ENCODE data around the gene SH3BP5L.

Gene SH3BP5L

GRCh38 chr1:248825909-248826760 is at the start of gene SH3BP5L:
SH3BP5L (minus strand) TSS chr1:248825915; CDS start chr1:248824935, 980 bp downstream.
- DNase-seq = peak; percentile 92

DNA sequence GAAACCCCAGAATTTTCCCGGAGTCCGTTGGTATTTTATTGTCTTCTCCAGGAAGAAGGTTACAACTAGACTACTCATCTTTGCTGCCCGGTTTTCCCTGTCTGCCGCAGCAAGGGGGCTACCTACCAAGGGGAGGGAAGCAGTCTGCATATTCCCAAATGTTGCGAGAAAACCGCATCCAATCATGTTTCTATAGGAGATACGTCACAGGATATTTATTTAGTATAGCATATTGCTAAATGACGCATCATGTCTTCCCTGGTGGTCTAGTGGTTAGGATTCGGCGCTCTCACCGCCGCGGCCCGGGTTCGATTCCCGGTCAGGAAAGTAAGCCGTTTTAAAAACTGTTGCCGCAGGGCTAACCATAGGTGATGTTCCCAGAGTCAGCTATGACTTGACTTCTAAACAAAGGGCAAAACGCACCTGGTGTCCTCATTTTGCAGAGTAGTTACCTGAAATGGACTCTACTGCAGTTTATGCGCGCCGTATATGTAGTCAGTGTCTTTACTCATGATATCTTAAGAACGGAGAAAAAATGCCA is 48.3 kb upstream of the SH3BP5L start:
- DNase-seq = peak; percentile 87

DNA sequence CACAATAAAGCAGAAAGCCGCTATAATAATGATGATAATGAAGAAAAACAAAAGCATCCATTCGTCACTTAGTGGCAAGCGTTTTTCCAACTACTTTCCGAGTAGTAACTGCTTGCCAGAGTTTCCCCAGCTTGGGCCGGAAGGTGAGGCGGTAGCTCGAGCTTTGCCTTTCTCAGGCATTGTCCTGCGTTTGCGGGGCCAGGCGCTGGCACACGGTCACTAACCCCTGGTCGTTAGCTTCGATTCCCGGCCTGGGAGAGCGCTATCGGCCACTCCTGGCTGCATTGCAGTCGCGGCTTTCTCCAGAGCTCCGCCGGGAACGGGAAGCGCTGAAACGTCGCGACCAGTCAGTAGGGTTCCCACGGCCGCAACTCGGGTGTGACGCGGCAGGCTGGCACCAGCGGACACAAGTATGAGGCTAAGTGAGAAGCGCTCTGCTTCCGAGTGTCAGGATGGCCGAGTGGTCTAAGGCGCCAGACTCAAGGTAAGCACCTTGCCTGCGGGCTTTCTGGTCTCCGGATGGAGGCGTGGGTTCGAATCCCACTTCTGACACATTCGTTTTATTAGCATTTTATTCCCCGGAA is 47.8 kb upstream of the SH3BP5L start:
- DNase-seq = peak; percentile 89

- DNase-seq = peak; percentile 22
Observed at GRCh38 chr1:248872752-248873408, 47.2 kb upstream of the SH3BP5L start.

- no peak for DNase-seq
Observed at GRCh38 chr1:248871837-248872401, 46.2 kb upstream of the SH3BP5L start.

GRCh38 chr1:248862998-248863881 is 37.5 kb upstream of the SH3BP5L start:
- DNase-seq = peak; percentile 78

DNA sequence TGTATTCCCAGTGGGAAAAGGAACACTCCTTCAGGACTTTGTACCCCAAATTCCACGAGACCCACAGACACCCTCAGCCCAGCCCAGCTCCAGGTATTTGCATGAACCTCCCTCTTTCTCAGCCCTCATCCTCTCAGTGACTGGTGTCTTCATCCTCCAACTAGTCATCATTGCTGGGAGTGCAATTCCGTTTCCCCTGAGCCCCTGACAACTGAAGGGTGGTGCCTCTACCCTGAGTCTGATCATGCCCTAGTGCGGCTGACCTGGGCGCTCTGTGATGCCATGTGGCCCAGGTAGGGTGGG is 36.9 kb upstream of the SH3BP5L start:
- DNase-seq = no peak

DNA sequence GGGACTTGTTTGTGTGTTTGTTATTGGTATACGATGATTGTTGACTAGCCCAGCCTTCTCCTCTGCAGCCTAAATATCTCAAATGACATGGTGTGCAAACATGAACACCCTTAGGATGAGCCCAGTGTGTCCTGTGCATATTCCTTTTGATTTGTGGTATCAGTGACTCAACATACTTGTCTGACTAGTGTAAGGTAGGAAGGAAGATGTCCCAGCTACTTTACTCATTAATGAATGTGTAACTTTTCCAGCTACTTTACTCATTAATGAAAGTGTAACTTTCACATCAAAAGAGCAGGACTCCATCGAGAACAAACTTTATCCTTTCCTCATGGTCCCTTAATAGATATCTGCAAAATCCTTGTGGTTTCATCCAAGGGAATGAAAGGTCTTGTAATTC is 35.9 kb upstream of the SH3BP5L start:
- DNase-seq = no peak

GRCh38 chr1:248860007-248860406 is 34.3 kb upstream of the SH3BP5L start:
- no peak for DNase-seq

DNA sequence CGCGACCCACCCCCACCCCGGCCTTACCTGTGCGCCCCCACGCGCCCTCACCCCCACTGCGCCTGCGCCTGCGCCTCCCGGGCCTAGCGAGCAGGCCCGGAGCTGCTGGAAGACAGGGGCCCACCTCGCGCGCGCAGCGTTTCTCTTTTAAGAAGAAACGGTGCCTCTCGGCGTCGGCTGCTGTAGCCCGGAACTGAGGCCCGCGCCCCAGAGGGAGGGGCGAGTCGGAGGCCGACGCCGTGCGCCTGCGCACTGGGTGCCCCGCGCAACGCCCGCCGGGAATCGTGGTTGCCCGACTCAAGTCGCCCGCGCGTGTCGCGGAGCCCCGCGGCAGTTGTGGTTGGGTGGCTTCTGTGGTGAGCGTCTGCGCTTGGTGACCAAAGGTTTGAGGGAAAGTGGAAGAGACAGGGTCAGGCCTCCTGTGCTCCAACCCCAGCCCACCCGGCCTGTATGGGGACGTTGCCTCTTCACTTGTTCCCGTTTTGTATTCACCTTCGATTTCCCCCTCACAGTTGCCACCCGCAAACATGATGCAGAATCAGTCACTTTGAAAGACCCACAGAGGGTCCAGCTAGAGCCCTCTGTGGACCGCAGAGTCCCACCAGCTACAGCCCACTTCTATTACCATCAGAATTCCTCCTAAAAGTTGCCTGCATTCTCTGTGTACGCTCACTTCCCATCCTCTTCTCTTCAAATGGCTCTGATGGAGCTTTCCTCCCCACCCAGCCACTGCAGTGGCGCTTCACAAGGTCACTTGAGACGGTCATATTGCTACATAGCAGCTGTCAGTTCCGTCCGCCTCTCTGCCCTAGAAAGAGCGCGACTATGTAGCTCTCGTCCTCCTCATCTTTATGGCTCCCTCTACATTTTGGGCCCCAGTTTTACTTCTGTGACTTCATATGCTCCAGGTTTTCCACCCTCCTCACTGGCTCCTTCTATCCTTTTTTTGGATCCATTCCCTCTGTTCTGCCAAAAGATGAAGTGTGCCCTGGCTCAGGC is 33.5 kb upstream of the SH3BP5L start, which contains the start of gene ZNF692:
TSS of gene ZNF692 (minus strand) at position 195 of the 999 bp plus-strand sequence. CDS start 776 bp downstream, outside the sequence.
- peak; percentile 95 for DNase-seq

DNA sequence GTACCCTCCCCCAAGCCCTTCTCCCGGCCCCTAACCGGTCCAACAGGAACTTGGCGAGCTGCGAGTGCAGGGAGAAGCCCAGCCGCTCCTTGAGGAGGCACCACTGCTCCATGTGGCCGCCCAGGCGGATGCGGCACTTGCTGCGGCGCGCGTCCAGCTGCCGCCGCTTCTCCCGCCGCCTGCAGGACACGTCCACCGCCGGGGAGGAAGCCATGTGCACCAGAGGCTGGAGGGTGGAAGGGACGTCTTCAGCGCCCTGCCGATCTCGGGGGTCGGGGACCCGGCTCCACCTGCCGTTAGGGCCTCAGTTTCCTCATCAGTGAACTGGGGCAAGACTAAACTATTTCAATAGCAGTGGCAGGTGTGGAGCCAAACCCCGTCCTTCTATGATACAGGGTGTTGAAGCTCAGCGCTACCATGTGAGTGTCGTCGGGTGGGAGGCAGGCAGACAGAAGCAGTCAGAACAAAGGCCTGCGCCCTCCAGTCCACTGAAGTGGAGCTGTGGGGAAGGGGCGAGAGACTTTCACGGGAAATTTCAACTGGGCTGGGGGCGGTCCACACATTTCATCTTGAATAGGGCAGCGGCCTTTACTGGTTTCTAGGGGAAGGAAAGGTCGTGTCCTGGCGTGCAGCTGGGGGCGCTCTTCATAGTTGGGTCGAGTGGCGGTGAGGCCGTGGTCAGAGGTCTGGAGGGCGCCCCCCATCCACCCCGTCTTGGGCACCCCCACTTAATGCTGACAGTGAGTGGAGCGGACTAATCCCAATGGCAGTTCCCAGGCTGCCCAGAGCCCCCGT is 32.6 kb upstream of the SH3BP5L start:
- peak; percentile 28 for DNase-seq

DNA sequence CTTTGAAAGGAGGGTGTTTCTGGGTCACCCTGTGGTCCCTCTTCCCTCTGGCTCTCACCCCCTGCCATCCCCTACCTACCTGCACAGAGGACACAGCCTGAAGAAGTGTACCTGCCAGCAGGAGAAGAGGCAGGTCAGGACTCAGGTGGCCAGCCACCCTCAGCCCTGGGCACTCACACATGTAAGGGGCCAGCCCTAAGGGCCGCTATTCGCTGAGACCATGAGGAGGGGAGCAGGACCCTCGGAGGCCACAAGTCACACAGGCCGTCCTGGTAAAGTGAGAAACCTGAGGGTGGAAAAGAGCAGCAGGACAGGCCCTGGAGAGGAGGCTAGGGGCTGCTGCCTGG is 32.0 kb upstream of the SH3BP5L start:
- DNase-seq = no peak

- no peak for DNase-seq
Observed at GRCh38 chr1:248857201-248857600, 31.5 kb upstream of the SH3BP5L start.

DNA sequence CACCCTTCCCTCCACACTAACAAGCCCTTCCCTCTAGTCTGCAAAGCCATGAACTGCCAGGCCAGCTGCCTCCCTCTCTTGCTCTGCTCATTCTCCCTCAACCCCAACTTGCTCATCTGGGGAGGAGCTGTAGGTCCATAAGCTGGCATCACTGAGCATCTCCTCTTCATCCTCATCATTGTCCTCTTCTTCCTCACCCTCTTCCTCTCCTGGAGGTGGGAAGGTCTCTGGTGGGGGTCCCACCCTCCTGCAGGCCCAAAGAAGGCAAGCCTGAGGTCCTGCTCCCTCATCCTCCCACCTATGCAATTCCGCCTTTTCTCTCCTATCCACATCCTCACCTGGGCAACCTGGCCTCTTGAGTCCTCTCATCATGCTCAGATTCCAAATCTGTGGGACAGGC is 30.5 kb upstream of the SH3BP5L start:
- DNase-seq = no peak

DNA sequence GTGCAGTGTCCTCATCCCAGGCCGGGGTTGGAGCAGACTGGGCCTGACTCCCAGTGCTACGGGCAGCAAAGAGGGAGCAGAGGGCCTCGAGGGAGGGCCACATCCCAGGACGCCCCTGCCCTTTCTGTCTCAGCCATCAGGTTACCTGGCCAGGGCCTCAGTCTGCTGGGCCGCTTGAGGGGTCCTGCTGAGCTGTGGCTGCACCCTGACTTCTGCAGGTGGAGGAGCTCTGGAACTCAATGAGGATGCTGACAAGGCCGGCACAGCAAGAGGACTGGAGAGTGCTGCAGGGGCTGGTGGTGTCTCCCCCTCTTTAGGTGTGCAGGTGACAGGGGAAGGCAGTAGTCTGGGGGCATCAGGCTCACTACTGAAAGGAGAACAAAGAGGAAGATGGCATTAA is 29.9 kb upstream of the SH3BP5L start:
- DNase-seq = no peak

- DNase-seq = no peak
Observed at GRCh38 chr1:248853663-248854375, 28.1 kb upstream of the SH3BP5L start.

DNA sequence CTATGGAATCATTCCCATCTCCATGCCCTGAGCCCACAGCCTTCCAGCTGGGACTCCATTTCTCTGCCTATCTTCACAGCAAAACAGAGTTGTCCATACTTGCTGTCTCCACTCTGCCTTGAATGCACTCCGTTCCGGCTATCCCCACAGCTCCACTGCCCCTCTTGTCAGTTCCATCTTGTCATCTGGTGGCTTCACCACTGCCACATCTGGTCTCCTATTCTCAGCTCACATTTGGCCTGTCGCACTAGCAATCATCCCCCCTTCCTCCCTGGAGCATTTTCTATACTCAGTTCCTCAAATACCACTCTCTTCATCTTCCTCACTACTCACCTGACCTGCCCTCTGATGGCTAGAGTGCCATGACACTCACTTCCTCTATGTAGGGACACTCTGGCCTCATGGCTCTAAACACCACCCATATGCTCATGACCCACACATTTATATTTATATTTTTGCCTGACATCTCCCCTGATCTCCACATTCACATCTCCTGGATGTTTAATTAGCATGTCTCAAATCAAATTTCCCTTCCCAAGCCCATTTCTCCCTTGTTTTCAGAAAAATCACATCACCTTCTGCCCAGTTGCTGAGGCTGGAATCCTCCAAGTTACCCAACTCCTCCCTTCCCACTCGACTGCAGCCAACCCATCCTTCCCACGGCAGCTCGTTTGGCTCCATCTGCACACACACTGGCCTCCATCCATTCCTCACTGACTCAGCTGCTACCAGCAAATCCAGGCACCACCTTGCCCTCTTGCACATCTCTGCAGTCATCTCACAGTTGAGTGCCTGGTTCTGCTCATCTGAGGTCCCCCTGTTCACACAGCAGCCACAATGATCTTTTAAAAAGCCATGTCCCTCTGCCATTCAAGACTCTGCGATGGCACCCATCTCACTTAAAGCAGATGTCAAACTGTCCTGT is 27.0 kb upstream of the SH3BP5L start:
- DNase-seq = no peak

- no peak for DNase-seq
Observed at GRCh38 chr1:248851390-248851789, 25.7 kb upstream of the SH3BP5L start.

Data from NCI-H2107 (cell line).